SK-N-SH (cell line): ENCODE data around the gene DIAPH2. TPM values are rescaled to one million over a fixed set of nuclear protein-coding genes. Genes with fewer than 3 reads are reported as not detected.

Source experiments
- CTCF ChIA-PET: fragments of 300-600, 350-600 bp; formaldehyde crosslinking; extraction: SDS; loops from one replicate; lab custom pipeline; 2021; lab: Yijun Ruan, JAX
- POLR2A ChIA-PET: fragments of 350-600 bp; sonication (Branson Sonifier 250); formaldehyde crosslinking; extraction: SDS; loops from one replicate; lab custom pipeline; 2020; ENCODE audit warnings: antibody characterized with exemption, inconsistent platforms; lab: Yijun Ruan, JAX
- DNase-seq: peaks from one replicate; pipeline ENCODE4 v3.0.0; 2012
- H2AFZ ChIP-seq: fragments of 200-600 bp; sonication (generic); 2 replicates; pipeline ENCODE4 v1.8.1; 2016; ENCODE audit warnings: antibody characterized with exemption, mild to moderate bottlenecking, low read depth
- H3F3A ChIP-seq: fragments of 200-600 bp; sonication (generic); replicated peaks from 2 replicates; pipeline ENCODE3; 2016; ENCODE audit warnings: antibody characterized with exemption, mild to moderate bottlenecking; ENCODE audit not compliant: insufficient read depth
- H3K27ac ChIP-seq, 2 experiments: fragments of 200-500 bp in 1 of 2; fragments of 200-600 bp in 1 of 2; sonication (Bioruptor generic) in 1 of 2; sonication (generic), shearing (Covaris generic) in 1 of 2; 2 replicates each; pipeline versions ENCODE4 v1.5.1 to v1.6.1; 2014 to 2016; ENCODE audit warnings: low read depth in 2 of 2, inconsistent platforms in 1 of 2, low read length in 1 of 2, mild to moderate bottlenecking in 1 of 2, mixed read lengths in 1 of 2
- H3K27me3 ChIP-seq: fragments of 200-600 bp; sonication (generic), shearing (Covaris generic); 2 replicates; pipeline ENCODE4 v1.6.1; 2016; ENCODE audit warnings: mixed run types; ENCODE audit not compliant: insufficient read depth
- H3K36me3 ChIP-seq, 2 experiments: fragments of 200-500 bp in 1 of 2; fragments of 200-600 bp in 1 of 2; sonication (Bioruptor generic) in 1 of 2; sonication (generic) in 1 of 2; replicated peaks in 1 of 2; 2 replicates each; pipeline versions ENCODE3 to v1.5.1; 2014 to 2016; ENCODE audit warnings: low read length in 1 of 2, mild to moderate bottlenecking in 1 of 2; ENCODE audit not compliant: insufficient read depth in 2 of 2, control insufficient read depth in 1 of 2
- H3K4me1 ChIP-seq, 2 experiments: fragments of 200-500 bp in 1 of 2; fragments of 200-600 bp in 1 of 2; sonication (Bioruptor generic) in 1 of 2; sonication (generic), shearing (Covaris generic) in 1 of 2; 2 replicates each; pipeline versions ENCODE4 v1.5.1 to v1.6.1; 2014 to 2016; ENCODE audit warnings: low read depth in 1 of 2, low read length in 1 of 2, mixed run types in 1 of 2; ENCODE audit not compliant: insufficient read depth in 2 of 2, control insufficient read depth in 1 of 2
- H3K4me2 ChIP-seq: fragments of 200-600 bp; sonication (generic), shearing (Covaris generic); 2 replicates; pipeline ENCODE4 v1.6.1; 2017; ENCODE audit warnings: mixed run types
- H3K4me3 ChIP-seq, 2 experiments: fragments of 200-500 bp in 1 of 2; fragments of 200-600 bp in 1 of 2; sonication (Bioruptor generic) in 1 of 2; sonication (generic), shearing (Covaris generic) in 1 of 2; 2 replicates each; pipeline versions ENCODE4 v1.5.1 to v1.8.1; 2014 to 2016; ENCODE audit warnings: low read depth in 2 of 2, inconsistent platforms in 1 of 2, low read length in 1 of 2, mild to moderate bottlenecking in 1 of 2, mixed read lengths in 1 of 2, moderate library complexity in 1 of 2
- H3K79me2 ChIP-seq: fragments of 200-600 bp; sonication (generic); 2 replicates; pipeline ENCODE4 v1.8.1; 2017; ENCODE audit warnings: mild to moderate bottlenecking; ENCODE audit not compliant: insufficient read depth
- H3K9ac ChIP-seq: fragments of 200-600 bp; sonication (generic); 2 replicates; pipeline ENCODE4 v1.6.1; 2017; ENCODE audit warnings: mixed run types
- H3K9me2 ChIP-seq: fragments of 200-600 bp; sonication (generic); 2 replicates; pipeline ENCODE4 v1.6.1; 2017; ENCODE audit warnings: mixed run types
- H3K9me3 ChIP-seq: fragments of 200-600 bp; sonication (generic); 2 replicates; pipeline ENCODE4 v1.6.1; 2017; ENCODE audit warnings: mixed run types, mild to moderate bottlenecking, moderate library complexity
- H4K20me1 ChIP-seq: fragments of 200-600 bp; sonication (generic); 2 replicates; pipeline ENCODE4 v1.6.1; 2017; ENCODE audit warnings: mild to moderate bottlenecking, mixed run types; ENCODE audit not compliant: insufficient read depth
- ELF1 ChIP-seq: IDR thresholded peaks from 2 replicates; pipeline ENCODE4 v1.4.0; 2012
- EP300 ChIP-seq, 2 experiments: IDR thresholded peaks; 2 replicates each; pipeline versions ENCODE4 v1.4.0 to v1.6.1; 2012; ENCODE audit warnings: borderline replicate concordance in 1 of 2, low read depth in 1 of 2, low read length in 1 of 2
- EZH2phosphoT487 ChIP-seq: fragments of 200-600 bp; sonication (generic); IDR thresholded peaks from 2 replicates; pipeline ENCODE4 v1.6.1; 2017; ENCODE audit warnings: low read depth, mixed run types, mild to moderate bottlenecking, antibody characterized with exemption, moderate library complexity, borderline replicate concordance
- FOSL2 ChIP-seq: IDR thresholded peaks from 2 replicates; pipeline ENCODE4 v1.4.0; 2012; ENCODE audit warnings: low read depth, mild to moderate bottlenecking, moderate library complexity, borderline replicate concordance
- FOXJ3 ChIP-seq: sonication (generic); formaldehyde crosslinking; IDR thresholded peaks from 2 replicates; pipeline ENCODE4 v1.5.1; 2020; ENCODE audit warnings: mild to moderate bottlenecking, missing genetic modification reagents
- FOXM1 ChIP-seq: IDR thresholded peaks from 2 replicates; pipeline ENCODE4 v1.4.0; 2012; ENCODE audit warnings: low read depth, mild to moderate bottlenecking
- GABPA ChIP-seq: IDR thresholded peaks from 2 replicates; pipeline ENCODE4 v1.4.0; 2012; ENCODE audit warnings: low read depth, mild to moderate bottlenecking
- GATA2 ChIP-seq: sonication (generic); formaldehyde crosslinking; IDR thresholded peaks from 2 replicates; pipeline ENCODE4 v1.5.0; 2020; ENCODE audit warnings: mild to moderate bottlenecking, missing genetic modification reagents
- MEF2A ChIP-seq: IDR thresholded peaks from 2 replicates; pipeline ENCODE4 v1.4.0; 2012; ENCODE audit warnings: low read depth, borderline replicate concordance
- RAD21 ChIP-seq: IDR thresholded peaks from 2 replicates; pipeline ENCODE4 v1.6.1; 2012; ENCODE audit warnings: mild to moderate bottlenecking, low read length
- RCOR1 ChIP-seq: fragments of 150-350 bp; IDR thresholded peaks from 2 replicates; pipeline ENCODE4 v1.6.1; 2017; ENCODE audit warnings: antibody characterized with exemption, low read length
- RFX5 ChIP-seq: IDR thresholded peaks from 2 replicates; pipeline ENCODE4 v1.6.1; 2012; ENCODE audit warnings: mild to moderate bottlenecking, improper control_type of control experiment, low read length
- SMC3 ChIP-seq: IDR thresholded peaks from 2 replicates; pipeline ENCODE4 v1.6.1; 2012; ENCODE audit warnings: low read depth, low read length, improper control_type of control experiment
- TEAD4 ChIP-seq: IDR thresholded peaks from 2 replicates; pipeline ENCODE4 v1.4.0; 2012; ENCODE audit warnings: mild to moderate bottlenecking, borderline replicate concordance; ENCODE audit not compliant: insufficient read depth
- WGBS: methylation state at CpG from one replicate; pipeline ENCODE4 v1.1.6; 2017; ENCODE audit warnings: low lambda C conversion rate; 5-methylcytosine and 5-hydroxymethylcytosine counted together
- polyA plus RNA-seq, 3 experiments: library from polyadenylated mRNA; depleted of rRNA; stranded (reverse); fragments of >200 nt; gene quantifications; 2 replicates each; pipeline ENCODE4 v1.2.3, GENCODE V29; 2012
- TF ChIP-seq, protein P1 (sequence below): IDR thresholded peaks from 2 replicates; pipeline ENCODE4 v1.4.0; 2012; ENCODE audit warnings: low read depth, borderline replicate concordance
- TF ChIP-seq, protein P2 (sequence below): IDR thresholded peaks from 2 replicates; pipeline ENCODE4 v1.4.0; 2012; ENCODE audit warnings: low read depth
- TF ChIP-seq, protein P3 (sequence below): IDR thresholded peaks from 2 replicates; pipeline ENCODE4 v1.4.0; 2012; ENCODE audit warnings: low read depth, borderline replicate concordance
- TF ChIP-seq, protein P4 (sequence below): IDR thresholded peaks from 2 replicates; pipeline ENCODE4 v1.6.1; 2012; ENCODE audit warnings: mild to moderate bottlenecking, low read depth, low read length, moderate library complexity

DIAPH2 gene
- polyA plus RNA-seq, 1 of the 3 experiments (the other 2 are of a cell fraction), result 1.1 TPM

DNA sequence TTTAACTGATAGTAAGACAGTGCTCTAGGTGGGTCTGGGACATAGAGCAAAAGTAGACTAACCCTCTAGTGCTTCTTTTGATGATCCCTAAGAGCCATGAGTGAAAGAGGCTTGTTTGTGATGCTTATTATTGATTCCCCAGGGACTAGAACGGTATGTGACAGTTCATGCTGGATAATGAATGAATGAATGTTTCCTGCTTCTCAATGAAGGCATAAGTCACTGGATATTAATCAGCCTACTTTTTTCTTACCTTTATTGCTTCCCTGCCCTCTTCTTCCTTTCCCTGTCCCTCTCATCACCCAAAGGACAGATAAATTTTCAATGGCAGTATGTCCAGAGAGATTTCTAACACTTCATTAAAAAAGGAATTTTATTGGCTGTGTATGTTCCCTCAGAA lies 685.3 kb downstream of the DIAPH2 start:
- H3K9me3 ChIP-seq, result no peaks in the 10 kb centered on the region
- ChIA-PET CTCF (no interaction called here), POLR2A (no interaction called here)
- no peak overlapping the region for H2AFZ ChIP-seq
- H3K36me3 ChIP-seq, result no peaks in the 10 kb centered on the region
- no peaks in the 10 kb centered on the region for H3K9me2 ChIP-seq
- no peak overlapping the region for H3K4me2 ChIP-seq
- peaks cover 3% of the 10 kb centered on the region; the same call in 1 of the 2 replicates for H3K27me3 ChIP-seq
- DNase-seq, result no peak
- H3K9ac ChIP-seq, result no peak overlapping the region
- H3K79me2 ChIP-seq, result no peaks in the 10 kb centered on the region
- no peak overlapping the region for H3K4me3 ChIP-seq
- WGBS, result 38% methylated on average over 1 of the region's 1 CpG
- no peaks in the 10 kb centered on the region for H4K20me1 ChIP-seq
- H3K27ac ChIP-seq, result no peak overlapping the region
- no peaks in the 10 kb centered on the region for H3F3A ChIP-seq
- H3K4me1 ChIP-seq, result no peaks in the 10 kb centered on the region
- no peak for TF ChIP-seq FOXJ3 (CRISPR knock-in tag)
- TF ChIP-seq, protein P1, sequence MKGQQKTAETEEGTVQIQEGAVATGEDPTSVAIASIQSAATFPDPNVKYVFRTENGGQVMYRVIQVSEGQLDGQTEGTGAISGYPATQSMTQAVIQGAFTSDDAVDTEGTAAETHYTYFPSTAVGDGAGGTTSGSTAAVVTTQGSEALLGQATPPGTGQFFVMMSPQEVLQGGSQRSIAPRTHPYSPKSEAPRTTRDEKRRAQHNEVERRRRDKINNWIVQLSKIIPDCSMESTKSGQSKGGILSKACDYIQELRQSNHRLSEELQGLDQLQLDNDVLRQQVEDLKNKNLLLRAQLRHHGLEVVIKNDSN, result no peak
- no peak for TF ChIP-seq TEAD4
- no peak for TF ChIP-seq RFX5
- no peak for TF ChIP-seq EZH2phosphoT487
- TF ChIP-seq, protein P2, sequence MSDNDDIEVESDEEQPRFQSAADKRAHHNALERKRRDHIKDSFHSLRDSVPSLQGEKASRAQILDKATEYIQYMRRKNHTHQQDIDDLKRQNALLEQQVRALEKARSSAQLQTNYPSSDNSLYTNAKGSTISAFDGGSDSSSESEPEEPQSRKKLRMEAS, result no peak
- no peak for TF ChIP-seq FOXM1
- TF ChIP-seq, protein P3, sequence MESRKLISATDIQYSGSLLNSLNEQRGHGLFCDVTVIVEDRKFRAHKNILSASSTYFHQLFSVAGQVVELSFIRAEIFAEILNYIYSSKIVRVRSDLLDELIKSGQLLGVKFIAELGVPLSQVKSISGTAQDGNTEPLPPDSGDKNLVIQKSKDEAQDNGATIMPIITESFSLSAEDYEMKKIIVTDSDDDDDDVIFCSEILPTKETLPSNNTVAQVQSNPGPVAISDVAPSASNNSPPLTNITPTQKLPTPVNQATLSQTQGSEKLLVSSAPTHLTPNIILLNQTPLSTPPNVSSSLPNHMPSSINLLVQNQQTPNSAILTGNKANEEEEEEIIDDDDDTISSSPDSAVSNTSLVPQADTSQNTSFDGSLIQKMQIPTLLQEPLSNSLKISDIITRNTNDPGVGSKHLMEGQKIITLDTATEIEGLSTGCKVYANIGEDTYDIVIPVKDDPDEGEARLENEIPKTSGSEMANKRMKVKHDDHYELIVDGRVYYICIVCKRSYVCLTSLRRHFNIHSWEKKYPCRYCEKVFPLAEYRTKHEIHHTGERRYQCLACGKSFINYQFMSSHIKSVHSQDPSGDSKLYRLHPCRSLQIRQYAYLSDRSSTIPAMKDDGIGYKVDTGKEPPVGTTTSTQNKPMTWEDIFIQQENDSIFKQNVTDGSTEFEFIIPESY, result no peak
- TF ChIP-seq MEF2A, result no peak

DNA sequence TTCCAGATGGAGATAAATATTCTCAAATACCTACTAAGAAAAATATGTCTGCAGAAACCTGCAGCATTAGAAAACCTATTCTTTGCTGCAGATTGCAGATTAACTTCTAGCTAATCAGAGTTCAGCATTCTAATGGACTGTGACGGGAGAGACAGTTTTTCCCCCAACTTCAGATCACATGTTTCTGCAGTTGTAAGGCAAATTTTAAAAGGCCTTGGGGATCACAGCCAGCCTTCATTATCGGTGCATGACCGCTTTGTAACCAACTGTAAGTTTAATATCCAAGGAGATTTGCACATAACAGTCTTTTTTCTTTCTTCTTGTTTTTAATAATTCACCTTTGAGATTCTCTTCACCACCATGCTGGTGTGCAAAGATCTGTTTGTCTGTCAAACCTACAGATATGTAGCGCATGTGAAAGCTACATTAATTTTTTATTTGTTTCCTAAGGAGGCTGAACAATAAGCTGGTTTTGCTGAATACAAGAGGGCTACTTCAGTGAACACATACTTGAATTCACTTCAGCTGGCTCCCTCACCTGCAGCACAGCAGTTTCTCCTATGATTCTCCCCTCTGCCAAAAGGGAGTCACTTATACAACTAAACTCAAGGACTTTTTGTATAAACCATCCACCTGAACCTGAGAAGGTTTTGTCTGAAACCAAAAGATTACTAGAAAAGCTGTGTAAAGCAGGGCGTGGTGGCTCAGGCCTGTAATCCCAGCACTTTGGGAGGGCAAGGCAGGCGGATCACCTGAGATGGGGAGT lies 687.5 kb downstream of the DIAPH2 start:
- H3K4me1 ChIP-seq, result no peaks in the 10 kb centered on the region
- H3K27ac ChIP-seq, result no peak overlapping the region
- H3K27me3 ChIP-seq, result peaks cover 3% of the 10 kb centered on the region; the same call in 1 of the 2 replicates
- no peaks in the 10 kb centered on the region for H4K20me1 ChIP-seq
- POLR2A ChIA-PET, result no interaction called here
- H2AFZ ChIP-seq, result no peak overlapping the region
- CTCF ChIA-PET, result no interaction called here
- no peaks in the 10 kb centered on the region for H3K36me3 ChIP-seq
- no peak for DNase-seq
- H3K9me3 ChIP-seq, result no peaks in the 10 kb centered on the region
- no peak overlapping the region for H3K4me3 ChIP-seq
- no peaks in the 10 kb centered on the region for H3K9me2 ChIP-seq
- no peak overlapping the region for H3K4me2 ChIP-seq
- H3K79me2 ChIP-seq, result no peaks in the 10 kb centered on the region
- no peak overlapping the region for H3K9ac ChIP-seq
- no peaks in the 10 kb centered on the region for H3F3A ChIP-seq
- WGBS, result 55% methylated on average over 6 of the region's 6 CpGs
- TF ChIP-seq SMC3 (no peak), GATA2 (CRISPR knock-in tag) (no peak), GABPA (no peak), RAD21 (no peak), FOSL2 (no peak), ELF1 (no peak), TEAD4 (no peak), FOXM1 (no peak), RCOR1 (no peak), EP300 (IDR thresholded peaks at IDR 0.05; ENCODE audit: borderline replicate concordance in 1 of 2, low read depth in 1 of 2, low read length in 1 of 2) (no peak)
- TF ChIP-seq, protein P3, result no peak
- TF ChIP-seq, protein P4, sequence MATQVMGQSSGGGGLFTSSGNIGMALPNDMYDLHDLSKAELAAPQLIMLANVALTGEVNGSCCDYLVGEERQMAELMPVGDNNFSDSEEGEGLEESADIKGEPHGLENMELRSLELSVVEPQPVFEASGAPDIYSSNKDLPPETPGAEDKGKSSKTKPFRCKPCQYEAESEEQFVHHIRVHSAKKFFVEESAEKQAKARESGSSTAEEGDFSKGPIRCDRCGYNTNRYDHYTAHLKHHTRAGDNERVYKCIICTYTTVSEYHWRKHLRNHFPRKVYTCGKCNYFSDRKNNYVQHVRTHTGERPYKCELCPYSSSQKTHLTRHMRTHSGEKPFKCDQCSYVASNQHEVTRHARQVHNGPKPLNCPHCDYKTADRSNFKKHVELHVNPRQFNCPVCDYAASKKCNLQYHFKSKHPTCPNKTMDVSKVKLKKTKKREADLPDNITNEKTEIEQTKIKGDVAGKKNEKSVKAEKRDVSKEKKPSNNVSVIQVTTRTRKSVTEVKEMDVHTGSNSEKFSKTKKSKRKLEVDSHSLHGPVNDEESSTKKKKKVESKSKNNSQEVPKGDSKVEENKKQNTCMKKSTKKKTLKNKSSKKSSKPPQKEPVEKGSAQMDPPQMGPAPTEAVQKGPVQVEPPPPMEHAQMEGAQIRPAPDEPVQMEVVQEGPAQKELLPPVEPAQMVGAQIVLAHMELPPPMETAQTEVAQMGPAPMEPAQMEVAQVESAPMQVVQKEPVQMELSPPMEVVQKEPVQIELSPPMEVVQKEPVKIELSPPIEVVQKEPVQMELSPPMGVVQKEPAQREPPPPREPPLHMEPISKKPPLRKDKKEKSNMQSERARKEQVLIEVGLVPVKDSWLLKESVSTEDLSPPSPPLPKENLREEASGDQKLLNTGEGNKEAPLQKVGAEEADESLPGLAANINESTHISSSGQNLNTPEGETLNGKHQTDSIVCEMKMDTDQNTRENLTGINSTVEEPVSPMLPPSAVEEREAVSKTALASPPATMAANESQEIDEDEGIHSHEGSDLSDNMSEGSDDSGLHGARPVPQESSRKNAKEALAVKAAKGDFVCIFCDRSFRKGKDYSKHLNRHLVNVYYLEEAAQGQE, result no peak
